ENCODE measurements around the gene ORAI3. TPM values are rescaled to one million over a fixed set of nuclear protein-coding genes. Genes with fewer than 3 reads are reported as not detected.

Gene ORAI3
- polyA plus RNA-seq, 1 experiment, result 37.1 TPM

- Histone ChIP-seq H3K4me3 (ENCODE audit: low read depth, low read length) (no peak overlapping the region), H3K27me3 (ENCODE audit: control insufficient read depth, insufficient read depth, low read length) (no peaks in the 10 kb centered on the region), H3K36me3 (ENCODE audit: control insufficient read depth, insufficient read depth, low read length) (no peaks in the 10 kb centered on the region)
- TF ChIP-seq CTCF (IDR thresholded peaks at IDR 0.05; ENCODE audit: insufficient read depth, low read depth, low read length), result no peak
- ChIA-PET CTCF (no interaction called here), POLR2A (no interaction called here)
- DNase-seq (ENCODE audit: low read depth), result no peak
Measured at GRCh38 chr16:30910427-30911029, 38.3 kb upstream of the ORAI3 start.

- TF ChIP-seq CTCF (IDR thresholded peaks at IDR 0.05; ENCODE audit: insufficient read depth, low read depth, low read length), result no peak
- Histone ChIP-seq H3K4me3 (ENCODE audit: low read depth, low read length) (no peak overlapping the region), H3K27me3 (ENCODE audit: control insufficient read depth, insufficient read depth, low read length) (no peaks in the 10 kb centered on the region), H3K36me3 (ENCODE audit: control insufficient read depth, insufficient read depth, low read length) (no peaks in the 10 kb centered on the region)
- ChIA-PET POLR2A (no interaction called here), CTCF (interaction anchor here (1.2 to 2.9 kb wide), 2 partner anchors 11 to 68 kb away, joined by 5 to 13 read pairs; no protein-coding TSS in a partner anchor)
- DNase-seq (ENCODE audit: low read depth), result no peak
Measured at GRCh38 chr16:30912794-30913412, 36.0 kb upstream of the ORAI3 start.

DNA sequence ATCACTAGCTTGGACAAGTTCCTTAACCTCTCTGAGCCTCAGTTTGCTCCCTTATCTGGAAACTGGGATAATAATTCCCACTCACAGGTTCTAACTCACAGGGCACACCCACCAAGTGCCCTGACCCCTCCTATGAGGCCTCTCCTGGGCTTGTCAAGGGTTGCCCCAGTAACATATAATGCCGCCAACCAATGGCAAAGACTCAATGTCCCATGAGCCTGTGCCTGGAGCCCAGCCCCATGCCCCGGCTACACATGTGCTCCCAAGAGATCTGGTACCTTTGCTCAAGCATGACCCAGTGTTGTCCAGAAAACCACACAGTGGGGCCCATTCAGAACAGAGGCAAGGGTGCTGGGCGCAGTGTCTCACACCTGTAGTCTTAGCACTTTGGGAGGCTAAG, 34.0 kb upstream of the ORAI3 start:
- Histone ChIP-seq H3K4me3 (ENCODE audit: low read depth, low read length) (no peak overlapping the region), H3K27me3 (ENCODE audit: control insufficient read depth, insufficient read depth, low read length) (no peaks in the 10 kb centered on the region), H3K36me3 (ENCODE audit: control insufficient read depth, insufficient read depth, low read length) (no peaks in the 10 kb centered on the region)
- CTCF ChIA-PET, result interaction anchor here (2.9 kb wide), 1 partner anchor 13 kb away, joined by 13 read pairs; no protein-coding TSS in a partner anchor
- TF ChIP-seq CTCF (IDR thresholded peaks at IDR 0.05; ENCODE audit: insufficient read depth, low read depth, low read length), result no peak
- DNase-seq (ENCODE audit: low read depth), result no peak
- POLR2A ChIA-PET, result no interaction called here

DNA sequence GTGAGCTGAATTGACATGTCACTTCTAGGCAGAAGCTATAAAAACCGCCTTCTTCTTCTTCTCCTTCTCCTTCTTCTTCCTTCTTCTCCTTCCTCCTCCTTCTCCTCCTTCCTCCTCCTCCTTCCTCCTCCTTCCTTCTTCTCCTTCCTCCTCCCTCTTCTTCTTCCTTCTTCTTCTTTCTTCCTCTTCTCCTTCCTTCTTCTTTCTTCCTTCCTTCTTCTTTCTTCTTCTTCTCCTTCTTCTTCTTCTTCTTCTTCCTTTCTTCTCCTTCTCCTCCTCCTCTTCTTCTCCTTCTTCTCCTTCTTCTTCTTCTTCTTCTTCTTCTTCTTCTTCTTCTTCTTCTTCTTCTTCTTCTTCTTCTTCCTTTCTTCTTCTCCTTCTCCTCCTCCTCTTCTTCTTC, 30.3 kb upstream of the ORAI3 start:
- ChIA-PET POLR2A (no interaction called here), CTCF (interaction anchor here (0.9 to 1.1 kb wide), 3 partner anchors 27 to 83 kb away, joined by 3 to 4 read pairs (median 3); no protein-coding TSS in a partner anchor)
- Histone ChIP-seq H3K4me3 (ENCODE audit: low read depth, low read length) (no peak overlapping the region), H3K27me3 (ENCODE audit: control insufficient read depth, insufficient read depth, low read length) (no peaks in the 10 kb centered on the region), H3K36me3 (ENCODE audit: control insufficient read depth, insufficient read depth, low read length) (no peaks in the 10 kb centered on the region)
- DNase-seq (ENCODE audit: low read depth), result no peak
- no peak for TF ChIP-seq CTCF (IDR thresholded peaks at IDR 0.05; ENCODE audit: insufficient read depth, low read depth, low read length)

- TF ChIP-seq CTCF (IDR thresholded peaks at IDR 0.05; ENCODE audit: insufficient read depth, low read depth, low read length), result no peak
- Histone ChIP-seq H3K36me3 (ENCODE audit: control insufficient read depth, insufficient read depth, low read length) (no peaks in the 10 kb centered on the region; the same call in 1 of the 2 replicates), H3K27me3 (ENCODE audit: control insufficient read depth, insufficient read depth, low read length) (no peaks in the 10 kb centered on the region), H3K4me3 (ENCODE audit: low read depth, low read length) (no peak overlapping the region)
- DNase-seq (ENCODE audit: low read depth), result no peak
- POLR2A ChIA-PET, result no interaction called here
- CTCF ChIA-PET, result interaction anchor here (1.3 to 2.7 kb wide), 2 partner anchors 63 to 76 kb away, joined by 3 to 19 read pairs; no protein-coding TSS in a partner anchor
Measured at GRCh38 chr16:30920891-30921290, 28.0 kb upstream of the ORAI3 start.

Data from BJ (cell line).